Measurements from ENCODE around the gene ASCL4.

DNA sequence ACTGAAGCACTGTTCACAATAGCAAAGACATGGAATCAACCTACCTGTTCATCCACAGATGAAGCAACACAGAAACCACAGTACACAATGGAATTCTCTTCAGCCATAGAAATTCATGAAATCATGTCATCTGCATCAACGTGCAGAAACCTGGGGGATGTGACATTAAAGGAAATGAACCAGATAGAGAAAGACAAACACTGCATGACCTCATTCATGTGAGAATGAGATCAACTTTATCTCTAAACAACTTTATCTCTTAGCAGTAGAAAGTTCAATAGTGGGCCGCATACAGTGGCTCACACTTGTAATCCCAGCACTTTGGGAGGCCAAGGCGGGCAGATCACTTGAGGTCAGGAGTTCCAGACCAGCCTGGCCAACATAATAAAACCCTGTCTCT, 19.9 kb downstream of the ASCL4 start:
- TF ChIP-seq, protein P1, sequence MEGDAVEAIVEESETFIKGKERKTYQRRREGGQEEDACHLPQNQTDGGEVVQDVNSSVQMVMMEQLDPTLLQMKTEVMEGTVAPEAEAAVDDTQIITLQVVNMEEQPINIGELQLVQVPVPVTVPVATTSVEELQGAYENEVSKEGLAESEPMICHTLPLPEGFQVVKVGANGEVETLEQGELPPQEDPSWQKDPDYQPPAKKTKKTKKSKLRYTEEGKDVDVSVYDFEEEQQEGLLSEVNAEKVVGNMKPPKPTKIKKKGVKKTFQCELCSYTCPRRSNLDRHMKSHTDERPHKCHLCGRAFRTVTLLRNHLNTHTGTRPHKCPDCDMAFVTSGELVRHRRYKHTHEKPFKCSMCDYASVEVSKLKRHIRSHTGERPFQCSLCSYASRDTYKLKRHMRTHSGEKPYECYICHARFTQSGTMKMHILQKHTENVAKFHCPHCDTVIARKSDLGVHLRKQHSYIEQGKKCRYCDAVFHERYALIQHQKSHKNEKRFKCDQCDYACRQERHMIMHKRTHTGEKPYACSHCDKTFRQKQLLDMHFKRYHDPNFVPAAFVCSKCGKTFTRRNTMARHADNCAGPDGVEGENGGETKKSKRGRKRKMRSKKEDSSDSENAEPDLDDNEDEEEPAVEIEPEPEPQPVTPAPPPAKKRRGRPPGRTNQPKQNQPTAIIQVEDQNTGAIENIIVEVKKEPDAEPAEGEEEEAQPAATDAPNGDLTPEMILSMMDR (IDR thresholded peaks at IDR 0.05), result no peak
- TF ChIP-seq, protein P2, sequence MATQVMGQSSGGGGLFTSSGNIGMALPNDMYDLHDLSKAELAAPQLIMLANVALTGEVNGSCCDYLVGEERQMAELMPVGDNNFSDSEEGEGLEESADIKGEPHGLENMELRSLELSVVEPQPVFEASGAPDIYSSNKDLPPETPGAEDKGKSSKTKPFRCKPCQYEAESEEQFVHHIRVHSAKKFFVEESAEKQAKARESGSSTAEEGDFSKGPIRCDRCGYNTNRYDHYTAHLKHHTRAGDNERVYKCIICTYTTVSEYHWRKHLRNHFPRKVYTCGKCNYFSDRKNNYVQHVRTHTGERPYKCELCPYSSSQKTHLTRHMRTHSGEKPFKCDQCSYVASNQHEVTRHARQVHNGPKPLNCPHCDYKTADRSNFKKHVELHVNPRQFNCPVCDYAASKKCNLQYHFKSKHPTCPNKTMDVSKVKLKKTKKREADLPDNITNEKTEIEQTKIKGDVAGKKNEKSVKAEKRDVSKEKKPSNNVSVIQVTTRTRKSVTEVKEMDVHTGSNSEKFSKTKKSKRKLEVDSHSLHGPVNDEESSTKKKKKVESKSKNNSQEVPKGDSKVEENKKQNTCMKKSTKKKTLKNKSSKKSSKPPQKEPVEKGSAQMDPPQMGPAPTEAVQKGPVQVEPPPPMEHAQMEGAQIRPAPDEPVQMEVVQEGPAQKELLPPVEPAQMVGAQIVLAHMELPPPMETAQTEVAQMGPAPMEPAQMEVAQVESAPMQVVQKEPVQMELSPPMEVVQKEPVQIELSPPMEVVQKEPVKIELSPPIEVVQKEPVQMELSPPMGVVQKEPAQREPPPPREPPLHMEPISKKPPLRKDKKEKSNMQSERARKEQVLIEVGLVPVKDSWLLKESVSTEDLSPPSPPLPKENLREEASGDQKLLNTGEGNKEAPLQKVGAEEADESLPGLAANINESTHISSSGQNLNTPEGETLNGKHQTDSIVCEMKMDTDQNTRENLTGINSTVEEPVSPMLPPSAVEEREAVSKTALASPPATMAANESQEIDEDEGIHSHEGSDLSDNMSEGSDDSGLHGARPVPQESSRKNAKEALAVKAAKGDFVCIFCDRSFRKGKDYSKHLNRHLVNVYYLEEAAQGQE (IDR thresholded peaks at IDR 0.05; ENCODE audit: low read depth, low read length), result no peak
- no peak for TF ChIP-seq POLR2AphosphoS5 (IDR thresholded peaks at IDR 0.05; ENCODE audit: low read depth, low read length)
- no peak for TF ChIP-seq FOXM1 (IDR thresholded peaks at IDR 0.05; ENCODE audit: low read depth)
- TF ChIP-seq, protein P3, sequence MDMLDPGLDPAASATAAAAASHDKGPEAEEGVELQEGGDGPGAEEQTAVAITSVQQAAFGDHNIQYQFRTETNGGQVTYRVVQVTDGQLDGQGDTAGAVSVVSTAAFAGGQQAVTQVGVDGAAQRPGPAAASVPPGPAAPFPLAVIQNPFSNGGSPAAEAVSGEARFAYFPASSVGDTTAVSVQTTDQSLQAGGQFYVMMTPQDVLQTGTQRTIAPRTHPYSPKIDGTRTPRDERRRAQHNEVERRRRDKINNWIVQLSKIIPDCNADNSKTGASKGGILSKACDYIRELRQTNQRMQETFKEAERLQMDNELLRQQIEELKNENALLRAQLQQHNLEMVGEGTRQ (IDR thresholded peaks at IDR 0.05; ENCODE audit: borderline replicate concordance, low read depth, low read length), result no peak
- no peak for TF ChIP-seq EZH2phosphoT487 (IDR thresholded peaks at IDR 0.05; ENCODE audit: borderline replicate concordance, low read depth)
- TF ChIP-seq MEF2A (IDR thresholded peaks at IDR 0.05; ENCODE audit: borderline replicate concordance, low read depth), result no peak
